GM18526 (cell line): ENCODE results near the gene SPAG17.

Source experiments
- POLR2A ChIP-seq: IDR thresholded peaks from 3 replicates; pipeline ENCODE4 v1.6.1; 2011; ENCODE audit not compliant: insufficient read length; ENCODE audit errors: extremely low read depth

SPAG17 gene

GRCh38 chr1:118143121-118143520 is 41.9 kb downstream of the SPAG17 start:
- no peak for TF ChIP-seq POLR2A

GRCh38 chr1:118142546-118142945 is 42.5 kb downstream of the SPAG17 start:
- TF ChIP-seq POLR2A: no peak

GRCh38 chr1:118137900-118138299 is 47.1 kb downstream of the SPAG17 start:
- TF ChIP-seq POLR2A: no peak

- TF ChIP-seq POLR2A: no peak
These were observed 48.7 kb downstream of the SPAG17 start for GRCh38 chr1:118136187-118136941.

- TF ChIP-seq POLR2A: no peak
These were observed 53.0 kb downstream of the SPAG17 start for GRCh38 chr1:118132000-118132399.

- no peak for TF ChIP-seq POLR2A
These were observed 56.3 kb downstream of the SPAG17 start for GRCh38 chr1:118128761-118129160.

- TF ChIP-seq POLR2A: no peak
These were observed 61.0 kb downstream of the SPAG17 start for GRCh38 chr1:118124064-118124463.

- no peak for TF ChIP-seq POLR2A
These were observed 61.8 kb downstream of the SPAG17 start for GRCh38 chr1:118123116-118123839.

- no peak for TF ChIP-seq POLR2A
These were observed 62.6 kb downstream of the SPAG17 start for GRCh38 chr1:118122234-118123004.

- TF ChIP-seq POLR2A: no peak
These were observed 66.1 kb downstream of the SPAG17 start for GRCh38 chr1:118118873-118119463.

GRCh38 chr1:118118469-118118868 is 66.6 kb downstream of the SPAG17 start:
- TF ChIP-seq POLR2A: no peak

- no peak for TF ChIP-seq POLR2A
These were observed 67.5 kb downstream of the SPAG17 start for GRCh38 chr1:118117521-118117920.

GRCh38 chr1:118116909-118117308 is 68.1 kb downstream of the SPAG17 start:
- no peak for TF ChIP-seq POLR2A

- TF ChIP-seq POLR2A: no peak
These were observed 68.6 kb downstream of the SPAG17 start for GRCh38 chr1:118116401-118116800.

GRCh38 chr1:118115567-118116295 is 69.3 kb downstream of the SPAG17 start:
- TF ChIP-seq POLR2A: no peak
